Stomach (tissue), 4 donors: ENCODE measurements around the gene LRIT2.

Source experiments
- POLR2A ChIP-seq, 4 donors: fragments of 450-650 bp; IDR thresholded peaks; one replicate each; pipeline ENCODE4 v1.6.1; 2016; ENCODE audit warnings: antibody characterized with exemption in 4 of 4, control low read depth in 2 of 4, mild to moderate bottlenecking in 1 of 4, moderate library complexity in 1 of 4
- TF ChIP-seq, protein P1 (sequence below), 7 experiments: fragments of 450-650 bp in 4 of 7; fragments of 200-600 bp in 3 of 7; sonication (generic) in 3 of 7; IDR thresholded peaks; one replicate each; pipeline ENCODE4 v1.5.1; 2016 to 2019; ENCODE audit warnings: antibody characterized with exemption in 7 of 7, control low read depth in 2 of 7, mild to moderate bottlenecking in 1 of 7

DNA sequence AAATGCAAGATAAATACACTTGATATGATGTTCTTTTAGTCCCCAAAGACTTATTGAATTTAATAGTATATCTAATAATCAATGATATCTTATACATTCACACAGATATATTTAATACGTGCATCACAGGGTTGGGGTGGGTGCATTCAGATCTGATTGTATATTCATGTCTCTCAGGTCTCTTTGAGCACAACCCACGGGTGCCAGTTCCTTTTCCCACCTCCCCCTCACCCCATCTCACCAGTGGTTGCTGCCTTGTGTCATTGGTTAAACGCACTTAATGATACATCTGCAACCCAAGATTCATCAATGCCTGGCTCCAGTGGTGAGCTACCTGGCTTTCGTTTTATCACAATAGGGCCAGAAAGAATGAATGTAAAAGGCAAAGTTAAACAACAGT, 9.8 kb upstream of the LRIT2 start:
- TF ChIP-seq, protein P1, sequence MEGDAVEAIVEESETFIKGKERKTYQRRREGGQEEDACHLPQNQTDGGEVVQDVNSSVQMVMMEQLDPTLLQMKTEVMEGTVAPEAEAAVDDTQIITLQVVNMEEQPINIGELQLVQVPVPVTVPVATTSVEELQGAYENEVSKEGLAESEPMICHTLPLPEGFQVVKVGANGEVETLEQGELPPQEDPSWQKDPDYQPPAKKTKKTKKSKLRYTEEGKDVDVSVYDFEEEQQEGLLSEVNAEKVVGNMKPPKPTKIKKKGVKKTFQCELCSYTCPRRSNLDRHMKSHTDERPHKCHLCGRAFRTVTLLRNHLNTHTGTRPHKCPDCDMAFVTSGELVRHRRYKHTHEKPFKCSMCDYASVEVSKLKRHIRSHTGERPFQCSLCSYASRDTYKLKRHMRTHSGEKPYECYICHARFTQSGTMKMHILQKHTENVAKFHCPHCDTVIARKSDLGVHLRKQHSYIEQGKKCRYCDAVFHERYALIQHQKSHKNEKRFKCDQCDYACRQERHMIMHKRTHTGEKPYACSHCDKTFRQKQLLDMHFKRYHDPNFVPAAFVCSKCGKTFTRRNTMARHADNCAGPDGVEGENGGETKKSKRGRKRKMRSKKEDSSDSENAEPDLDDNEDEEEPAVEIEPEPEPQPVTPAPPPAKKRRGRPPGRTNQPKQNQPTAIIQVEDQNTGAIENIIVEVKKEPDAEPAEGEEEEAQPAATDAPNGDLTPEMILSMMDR (IDR thresholded peaks at IDR 0.05), result no peak
- TF ChIP-seq POLR2A (IDR thresholded peaks at IDR 0.05), result no peak
